AG08396 (cell line): ENCODE results near the gene HAUS8.
A peak's percentile ranks its signal among the peaks of the same experiment; 100 is the strongest.
"Not testable (repeated sequence)": the region's sequence is repeated elsewhere in the genome, so short reads cannot be mapped to it uniquely, and the experiment has no call there.

ENCODE experiments used
- DNase-seq: peaks from one replicate; pipeline ENCODE4 v3.0.0; 2012; ENCODE audit warnings: low spot score, mixed read lengths

Gene HAUS8

DNA sequence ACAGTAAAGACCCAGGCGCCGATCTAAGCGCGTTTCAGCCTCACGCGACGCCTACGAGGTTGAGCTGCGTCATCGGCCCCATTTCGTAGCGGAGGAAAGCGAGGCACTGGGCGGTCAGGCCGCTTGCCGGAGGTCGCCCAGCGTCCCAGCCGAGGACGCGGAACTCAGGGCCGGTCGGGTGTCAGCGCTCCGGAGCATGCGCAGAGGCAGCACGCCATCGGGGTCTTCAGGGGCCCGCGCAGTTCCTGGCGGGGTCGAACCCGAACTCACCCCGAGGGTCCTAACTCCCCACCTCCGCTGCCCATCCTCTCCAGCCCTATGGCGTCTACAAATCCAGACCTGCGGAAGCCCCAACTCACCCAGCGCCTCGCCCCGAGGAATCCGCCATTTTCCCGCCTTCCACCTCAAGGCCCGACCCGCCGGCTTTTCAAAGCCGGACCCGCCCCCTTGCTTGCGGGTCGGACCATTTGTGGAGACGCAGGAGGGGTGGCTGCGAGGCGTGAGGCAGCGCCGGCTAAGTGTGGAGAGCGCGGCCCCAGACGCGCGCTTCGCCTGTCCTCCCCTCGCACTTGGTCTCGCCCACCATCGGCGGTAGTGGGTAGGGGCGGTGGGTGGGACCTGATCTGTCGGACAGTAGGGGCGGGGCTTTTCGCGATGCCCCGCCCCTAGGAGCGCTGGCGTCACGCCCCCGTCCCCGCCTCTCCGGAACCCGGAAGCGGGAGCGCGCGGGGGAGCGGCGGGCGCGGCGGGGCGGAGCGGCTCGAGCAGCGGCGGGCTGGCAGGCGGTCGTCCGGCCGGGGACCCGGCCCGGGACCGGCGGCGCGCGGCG lies at the start of gene HAUS8, which contains the start of gene MYO9B:
Gene HAUS8, minus strand, starts transcription at position 418 of the 829 bp plus-strand sequence. Its CDS starts 30 bp downstream, at position 388.
Gene MYO9B, plus strand, starts transcription at position 743 of the 829 bp plus-strand sequence. CDS start 25,941 bp downstream, outside the sequence.
- DNase-seq: peak; percentile 98

DNA sequence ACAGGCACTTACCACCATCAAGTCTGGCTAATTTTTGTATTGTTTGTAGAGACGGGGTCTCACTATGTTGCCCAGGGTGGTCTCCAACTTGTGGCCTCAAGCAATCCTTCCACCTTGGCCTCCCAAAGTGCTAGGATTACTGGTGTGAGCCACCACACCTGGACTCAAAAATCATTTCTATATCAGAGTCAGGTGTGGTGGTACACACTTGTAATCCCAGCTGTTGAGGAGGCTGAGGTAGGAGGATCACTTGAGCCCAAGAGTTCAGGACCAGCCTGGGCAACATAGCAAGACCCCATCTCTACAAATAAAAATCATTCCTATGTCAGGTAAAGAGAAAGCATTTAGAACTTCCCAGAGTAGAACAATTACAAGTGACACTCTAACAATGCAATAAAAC lies 48.8 kb upstream of the HAUS8 start:
- no peak for DNase-seq

GRCh38 chr19:17123041-17123440 lies 47.8 kb upstream of the HAUS8 start:
- no peak for DNase-seq

DNA sequence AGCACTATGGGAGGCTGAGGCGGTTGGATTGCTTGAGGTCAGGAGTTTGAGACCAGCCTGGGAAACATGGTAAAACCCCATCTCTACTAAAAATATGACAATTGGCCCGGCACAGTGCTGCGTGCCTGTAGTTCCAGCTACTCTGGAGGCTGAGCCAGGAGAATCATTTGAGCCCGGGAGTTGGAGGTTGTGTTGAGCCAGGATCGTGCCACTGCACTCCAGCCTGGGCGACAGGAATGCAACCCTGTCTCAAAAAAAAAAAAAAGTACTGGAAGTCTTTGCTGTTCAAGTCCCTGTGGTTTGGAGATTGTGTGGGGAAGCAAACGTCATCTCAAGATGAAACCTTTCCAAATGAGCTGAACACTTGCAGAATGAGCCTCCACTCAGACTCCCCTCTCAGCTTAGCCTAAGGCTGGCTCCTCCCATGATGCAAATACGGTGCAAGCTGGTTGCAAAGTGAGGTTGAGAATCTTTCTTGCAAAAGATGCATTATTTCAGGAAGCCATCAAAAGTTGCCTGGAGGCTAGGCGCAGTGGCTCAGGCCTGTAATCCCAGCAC lies 46.6 kb upstream of the HAUS8 start:
- peak; percentile 51 for DNase-seq

- DNase-seq: no peak
Measured at GRCh38 chr19:17118957-17119356, 43.7 kb upstream of the HAUS8 start.

DNA sequence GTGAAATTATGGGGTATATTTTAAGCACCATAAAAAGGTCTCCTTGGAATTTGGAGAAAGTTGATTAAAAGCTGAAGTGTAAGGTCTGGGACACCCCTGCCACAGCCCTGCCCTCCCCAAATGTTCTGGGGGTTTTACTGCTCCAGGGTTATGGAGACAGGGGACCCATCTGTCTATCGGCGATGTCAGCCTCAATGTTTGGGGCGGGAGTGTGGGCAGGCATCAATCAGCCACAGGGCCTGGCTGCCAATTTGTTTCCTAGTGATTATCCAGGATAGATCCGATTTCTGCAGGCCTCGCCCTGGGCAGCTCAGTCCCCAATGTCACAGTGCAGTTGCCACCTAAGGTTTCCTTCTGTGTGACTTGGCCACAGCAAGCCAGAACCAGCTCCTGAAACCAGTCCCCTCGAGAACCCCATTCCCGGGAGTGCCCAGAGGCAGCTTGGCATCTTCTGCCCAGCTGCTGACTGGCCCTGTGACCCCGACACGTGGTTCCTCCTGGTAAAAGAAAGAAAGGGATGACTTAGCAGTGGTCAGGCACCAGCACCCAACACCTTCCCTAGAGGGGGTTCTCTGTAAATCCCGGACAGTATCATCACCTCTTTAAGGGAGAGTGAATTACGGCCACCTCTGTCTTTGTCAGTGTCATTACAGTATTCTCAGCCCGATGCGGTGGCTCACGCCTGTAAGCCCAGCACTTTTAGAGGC lies 41.9 kb upstream of the HAUS8 start:
- DNase-seq: no peak

- peak; percentile 43 for DNase-seq
Measured at GRCh38 chr19:17114414-17114831, 39.2 kb upstream of the HAUS8 start.

- no peak for DNase-seq
Measured at GRCh38 chr19:17113127-17113785, 38.0 kb upstream of the HAUS8 start.

GRCh38 chr19:17112700-17113099 lies 37.4 kb upstream of the HAUS8 start:
- no peak for DNase-seq

GRCh38 chr19:17112271-17112670 lies 37.0 kb upstream of the HAUS8 start:
- DNase-seq: no peak

GRCh38 chr19:17111766-17112165 lies 36.5 kb upstream of the HAUS8 start:
- DNase-seq: no peak

- no peak for DNase-seq
Measured at GRCh38 chr19:17110599-17110966, 35.3 kb upstream of the HAUS8 start.

DNA sequence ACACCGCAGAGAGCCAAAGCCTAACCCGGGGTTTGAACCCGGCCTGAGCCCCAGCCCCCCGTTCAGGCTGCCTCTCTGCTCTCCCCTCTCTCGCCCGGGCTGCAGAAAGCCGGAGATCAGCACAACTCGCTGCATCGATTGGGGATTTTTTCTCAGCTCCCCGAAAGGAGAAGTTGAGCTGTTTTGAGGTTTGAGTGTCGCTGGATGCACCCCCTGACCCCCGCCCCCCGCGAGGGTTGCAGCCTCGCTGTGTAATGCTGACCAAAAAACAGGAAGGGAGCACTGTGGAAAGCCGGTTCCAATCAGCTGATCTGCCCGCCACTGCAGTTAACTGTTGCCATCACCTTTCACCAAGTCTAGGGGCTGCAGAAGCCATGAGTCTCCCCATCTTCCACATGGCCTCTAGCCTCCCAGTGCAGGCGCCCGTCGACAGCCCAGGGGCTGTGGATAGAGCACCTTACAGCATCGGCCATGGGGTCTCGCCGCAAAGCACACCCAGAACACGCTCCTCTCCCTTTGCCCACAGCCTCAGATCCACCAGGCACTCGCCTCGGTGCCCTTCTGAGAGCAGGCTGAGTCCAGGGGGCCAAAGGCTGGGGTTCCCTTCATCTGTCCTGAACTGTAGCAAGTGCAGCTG lies 34.8 kb upstream of the HAUS8 start:
- DNase-seq: no peak

GRCh38 chr19:17109300-17109699 lies 34.0 kb upstream of the HAUS8 start:
- no peak for DNase-seq

DNA sequence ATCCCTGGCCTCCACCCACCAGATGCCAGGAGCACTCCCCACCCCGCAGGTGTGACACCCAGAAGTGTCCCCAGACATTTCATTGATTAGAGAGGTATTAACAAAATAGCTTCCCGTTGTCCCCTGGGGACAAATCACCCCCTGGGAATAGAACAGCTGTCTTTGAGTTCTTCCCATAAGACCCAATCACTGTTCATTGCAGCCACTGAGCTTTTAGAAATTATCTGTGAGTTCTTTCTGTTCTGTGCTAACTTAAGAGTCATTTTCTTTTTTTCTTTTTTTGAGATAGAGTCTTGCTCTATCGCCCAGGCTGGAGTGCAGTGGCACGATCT lies 33.2 kb upstream of the HAUS8 start:
- no peak for DNase-seq

DNA sequence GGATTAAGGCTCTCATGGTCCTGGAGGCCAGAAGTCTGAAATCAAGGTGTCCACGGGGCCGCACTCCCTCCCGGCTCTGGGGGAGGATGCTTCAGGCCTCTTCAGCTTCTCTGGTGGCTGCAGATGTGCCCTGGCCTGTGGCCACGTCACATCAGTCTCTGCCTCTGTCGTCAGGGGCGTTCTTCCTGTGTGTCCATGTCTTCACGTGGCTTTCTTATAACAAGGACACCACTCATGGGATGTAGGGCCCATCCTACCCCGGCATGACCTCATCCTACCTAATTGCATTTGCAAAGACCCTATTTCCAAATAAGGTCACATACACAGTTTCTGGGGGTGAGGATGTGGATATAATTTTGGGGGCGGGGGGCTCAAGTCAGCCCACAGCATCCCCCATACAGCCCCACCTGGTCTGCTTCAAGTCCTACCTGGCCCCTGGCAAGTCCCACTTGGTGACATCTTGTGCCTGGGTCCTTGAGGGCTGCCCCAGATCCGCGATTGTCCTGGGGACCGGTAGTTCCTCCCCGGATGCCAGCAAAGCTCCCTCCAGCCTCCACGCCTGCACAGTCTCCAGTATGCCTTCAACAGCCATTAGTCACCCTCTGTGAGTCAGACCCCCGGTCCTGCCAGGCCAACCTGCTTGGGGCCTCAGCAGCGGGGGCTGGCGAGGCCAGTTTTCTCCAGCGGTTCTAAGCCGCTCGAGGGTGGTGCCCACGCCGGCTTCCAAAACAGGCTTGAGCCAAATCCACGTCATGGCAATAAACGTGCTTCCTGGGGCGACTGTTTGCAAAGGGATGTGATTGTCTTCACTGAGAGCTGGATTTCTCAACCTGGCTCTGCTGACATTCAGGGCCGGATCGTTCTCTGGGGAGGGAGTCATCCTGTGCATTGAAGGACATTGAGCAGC lies 32.5 kb upstream of the HAUS8 start:
- DNase-seq: peak; percentile 96

DNA sequence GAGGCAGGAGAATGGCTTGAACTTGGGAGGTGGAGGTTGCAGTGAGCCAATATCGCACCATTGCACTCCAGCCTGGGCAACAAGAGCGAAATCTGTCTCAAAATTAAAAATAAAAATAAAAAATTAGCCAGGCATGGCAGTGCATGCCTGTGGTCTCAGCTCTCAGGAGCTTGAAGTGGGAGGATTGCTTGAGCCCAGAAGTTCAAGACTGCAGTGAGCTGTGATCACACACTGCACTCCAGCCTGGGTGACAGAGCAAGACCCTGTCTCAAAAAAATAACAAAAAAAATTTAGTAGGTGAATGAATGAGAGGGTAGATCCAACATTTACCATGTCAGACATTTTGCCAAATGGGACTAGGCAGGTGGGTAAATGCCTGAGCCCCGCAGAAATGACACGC lies 31.7 kb upstream of the HAUS8 start:
- DNase-seq: not testable (repeated sequence)

DNA sequence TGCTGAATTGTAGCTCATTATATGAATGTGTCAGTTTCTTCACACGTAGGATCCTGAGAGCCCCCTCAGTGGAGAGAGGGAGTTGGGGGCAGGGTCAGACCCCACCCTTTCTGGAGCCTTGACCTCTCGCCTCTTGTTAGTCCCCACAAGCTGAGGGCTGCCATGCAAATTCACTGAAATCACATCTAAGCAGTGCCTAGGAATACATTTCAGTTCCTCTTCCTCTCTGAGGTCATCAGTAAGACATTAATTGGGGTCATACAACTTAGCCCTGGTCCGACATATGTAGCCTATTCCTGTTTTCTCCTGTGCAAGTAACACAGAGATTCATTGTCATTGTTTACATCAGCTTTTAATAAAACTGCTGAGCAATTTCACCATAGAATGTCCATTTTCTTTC lies 30.3 kb upstream of the HAUS8 start:
- DNase-seq: no peak

GRCh38 chr19:17104679-17105078 lies 29.4 kb upstream of the HAUS8 start:
- no peak for DNase-seq

DNA sequence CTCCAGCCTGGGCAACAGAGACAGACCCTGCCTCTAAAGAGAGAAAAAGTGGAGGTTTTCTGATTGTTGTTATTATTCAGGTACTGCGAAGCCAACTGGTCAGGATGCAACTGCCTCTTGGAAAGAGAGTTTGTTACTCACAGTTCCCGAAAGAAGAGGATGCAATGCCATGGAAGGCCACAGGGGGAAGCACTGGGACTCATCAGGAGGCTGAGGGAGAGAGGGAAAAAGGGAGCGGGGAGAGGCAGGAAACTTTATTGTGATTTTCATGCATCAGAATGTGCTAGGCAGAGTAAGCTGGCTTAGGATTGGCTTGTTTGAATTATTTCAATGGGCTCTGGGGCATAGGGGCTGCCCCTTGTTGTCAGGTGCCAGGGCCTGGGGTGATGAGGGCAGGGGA lies 27.9 kb upstream of the HAUS8 start:
- no peak for DNase-seq
